A549 (cell line): ENCODE measurements around the gene DCLK3. TPM values are rescaled to one million over a fixed set of nuclear protein-coding genes. Genes with fewer than 3 reads are reported as not detected.

Source experiments
- ATAC-seq, 2 experiments: fragments of 200-7000 bp in 1 of 2; fragments of >200 bp in 1 of 2; cut with Nextera tagmentation in 1 of 2; cut with Tn5 transposase in 1 of 2; 3 replicates each; pipeline versions ENCODE4 v1.8.0 to v1.9.1; 2018 to 2020; ENCODE audit warnings: mild to moderate bottlenecking in 1 of 2, moderate library complexity in 1 of 2
- CTCF ChIA-PET: fragments of 300-600 bp; sonication (Branson Sonifier 250); formaldehyde crosslinking; extraction: SDS; loops from one replicate; lab custom pipeline; 2021; ENCODE audit warnings: antibody characterized with exemption, inconsistent platforms; lab: Yijun Ruan, JAX
- POLR2A ChIA-PET: fragments of 350-600 bp; formaldehyde crosslinking; extraction: SDS; loops from one replicate; lab custom pipeline; 2021; ENCODE audit warnings: antibody characterized with exemption, inconsistent platforms; lab: Yijun Ruan, JAX
- DNase-seq, 2 experiments: peaks; one replicate each; pipeline versions ENCODE4 v3.0.0 to v3.0.0-alpha.2; 2011 to 2016; ENCODE audit warnings: low read depth in 1 of 2, low spot score in 1 of 2
- FAIRE-seq: peaks from 2 replicates; lab custom pipeline; 2011; peaks lifted over from hg19 to GRCh38; lab: Jason Lieb, UNC
- H3K27ac ChIP-seq, 2 experiments: fragments of >200 bp; sonication (Bioruptor Twin); formaldehyde crosslinking; 3 replicates each; pipeline ENCODE4 v1.5.1; 2016 to 2017
- H3K4me1 ChIP-seq: fragments of >200 bp; sonication (Bioruptor Twin); formaldehyde crosslinking; 3 replicates; pipeline ENCODE4 v1.6.1; 2016
- H3K4me2 ChIP-seq: fragments of >200 bp; sonication (Bioruptor Twin); formaldehyde crosslinking; 3 replicates; pipeline ENCODE4 v1.6.1; 2016
- H3K4me3 ChIP-seq: fragments of >200 bp; sonication (Bioruptor Twin); formaldehyde crosslinking; 3 replicates; pipeline ENCODE4 v1.5.1; 2016
- H3K9me3 ChIP-seq: fragments of >200 bp; sonication (Bioruptor Twin); formaldehyde crosslinking; 3 replicates; pipeline ENCODE4 v1.6.1; 2016
- CBX2 ChIP-seq: fragments of 200-600 bp; sonication (generic); IDR thresholded peaks from 2 replicates; pipeline ENCODE4 v1.6.1; 2016; ENCODE audit warnings: low read depth, mild to moderate bottlenecking, borderline replicate concordance
- CHD2 ChIP-seq: fragments of 150-350 bp; IDR thresholded peaks from 2 replicates; pipeline ENCODE4 v1.6.1; 2014; ENCODE audit warnings: low read length; ENCODE audit not compliant: partially characterized antibody
- EHMT2 ChIP-seq: fragments of 200-600 bp; sonication (generic); IDR thresholded peaks from 2 replicates; pipeline ENCODE4 v1.6.1; 2016; ENCODE audit warnings: antibody characterized with exemption, low read depth, mild to moderate bottlenecking, moderate library complexity
- ESRRA ChIP-seq: fragments of 150-350 bp; IDR thresholded peaks from 2 replicates; pipeline ENCODE4 v1.6.1; 2014; ENCODE audit warnings: mild to moderate bottlenecking, low read length, borderline replicate concordance
- GATA3 ChIP-seq: IDR thresholded peaks from 2 replicates; pipeline ENCODE4 v1.6.1; 2012; ENCODE audit warnings: borderline replicate concordance
- HOXB13 ChIP-seq: fragments of 250-450 bp; sonication (Bioruptor Pico); IDR thresholded peaks from 2 replicates; pipeline ENCODE4 v1.5.0; 2020; ENCODE audit warnings: low read depth, mild to moderate bottlenecking, moderate library complexity
- JUNB ChIP-seq: fragments of >200 bp; sonication (Bioruptor Twin); formaldehyde crosslinking; IDR thresholded peaks from 2 replicates; pipeline ENCODE4 v1.6.1; 2016
- MAZ ChIP-seq: fragments of 150-350 bp; IDR thresholded peaks from 2 replicates; pipeline ENCODE4 v1.6.1; 2014; ENCODE audit warnings: antibody characterized with exemption, low read depth, low read length, borderline replicate concordance
- NFE2L2 ChIP-seq: fragments of 150-350 bp; conservative IDR thresholded peaks from 2 replicates; pipeline ENCODE4 v1.6.1; 2014; ENCODE audit warnings: low read length
- NPAS2 ChIP-seq: fragments of 250-450 bp; sonication (Bioruptor Pico); IDR thresholded peaks from 2 replicates; pipeline ENCODE4 v1.8.0; 2022; ENCODE audit warnings: mild to moderate bottlenecking, moderate library complexity, borderline replicate concordance
- PHF8 ChIP-seq: fragments of 200-600 bp; sonication (generic); IDR thresholded peaks from 2 replicates; pipeline ENCODE4 v1.6.1; 2016; ENCODE audit warnings: low read depth, mild to moderate bottlenecking, antibody characterized with exemption, moderate library complexity, borderline replicate concordance
- POLR2A ChIP-seq: IDR thresholded peaks from 2 replicates; pipeline ENCODE4 v1.6.1; 2012; ENCODE audit warnings: mild to moderate bottlenecking, low read length
- RARB ChIP-seq: fragments of 250-450 bp; sonication (Bioruptor Pico); IDR thresholded peaks from 2 replicates; pipeline ENCODE4 v1.8.0; 2021; ENCODE audit warnings: mild to moderate bottlenecking, moderate library complexity
- RCOR1 ChIP-seq: fragments of 150-350 bp; IDR thresholded peaks from 2 replicates; pipeline ENCODE4 v1.6.1; 2014; ENCODE audit warnings: antibody characterized with exemption, low read length, low read depth
- RNF2 ChIP-seq: fragments of 200-600 bp; sonication (generic); IDR thresholded peaks from 2 replicates; pipeline ENCODE4 v1.6.1; 2016; ENCODE audit warnings: low read depth, mild to moderate bottlenecking, antibody characterized with exemption, moderate library complexity, borderline replicate concordance
- SREBF2 ChIP-seq: fragments of 450-650 bp; IDR thresholded peaks from 2 replicates; pipeline ENCODE4 v1.6.1; 2014; ENCODE audit warnings: mild to moderate bottlenecking, moderate library complexity
- ZC3H11A ChIP-seq: fragments of 450-650 bp; IDR thresholded peaks from 2 replicates; pipeline ENCODE4 v1.6.1; 2014; ENCODE audit warnings: antibody characterized with exemption, mild to moderate bottlenecking
- ZFP36 ChIP-seq: fragments of 450-650 bp; IDR thresholded peaks from 2 replicates; pipeline ENCODE4 v1.6.1; 2014; ENCODE audit warnings: borderline replicate concordance; ENCODE audit not compliant: partially characterized antibody
- ZNF302 ChIP-seq: fragments of 250-450 bp; sonication (Bioruptor Pico); IDR thresholded peaks from 2 replicates; pipeline ENCODE4 v1.9.0; 2021; ENCODE audit warnings: inconsistent platforms, mild to moderate bottlenecking, moderate library complexity
- WGBS: methylation state at CpG from one replicate; pipeline ENCODE4 v1.1.6; 2017; ENCODE audit errors: missing lambda C conversion rate; 5-methylcytosine and 5-hydroxymethylcytosine counted together
- polyA plus RNA-seq, 4 experiments: library from polyadenylated mRNA; depleted of rRNA in 3 of 4; stranded (reverse); fragments of >200 nt; fragmentation: RNase III in 1 of 4; extraction: RNeasy Plus Mini Kit Qiagen cat#74134 plus additional on column Dnase treatment in 1 of 4; gene quantifications; 2 replicates in 3 of 4; 3 replicates in 1 of 4; pipeline ENCODE4 v1.2.3, GENCODE V29; 2011 to 2017
- TF ChIP-seq, protein P1 (sequence below): fragments of >200 bp; sonication (Bioruptor Twin); formaldehyde crosslinking; IDR thresholded peaks from 3 replicates; pipeline ENCODE4 v1.5.1; 2016
- TF ChIP-seq, protein P2 (sequence below): IDR thresholded peaks from 2 replicates; pipeline ENCODE4 v1.6.1; 2012; ENCODE audit warnings: low read depth, borderline replicate concordance
- TF ChIP-seq, protein P3 (sequence below): fragments of 450-650 bp; IDR thresholded peaks from 2 replicates; pipeline ENCODE4 v1.6.1; 2014; ENCODE audit warnings: antibody characterized with exemption

Gene DCLK3
- polyA plus RNA-seq, 2 of the 4 experiments (the other 2 are of a cell fraction) = not detected

DNA sequence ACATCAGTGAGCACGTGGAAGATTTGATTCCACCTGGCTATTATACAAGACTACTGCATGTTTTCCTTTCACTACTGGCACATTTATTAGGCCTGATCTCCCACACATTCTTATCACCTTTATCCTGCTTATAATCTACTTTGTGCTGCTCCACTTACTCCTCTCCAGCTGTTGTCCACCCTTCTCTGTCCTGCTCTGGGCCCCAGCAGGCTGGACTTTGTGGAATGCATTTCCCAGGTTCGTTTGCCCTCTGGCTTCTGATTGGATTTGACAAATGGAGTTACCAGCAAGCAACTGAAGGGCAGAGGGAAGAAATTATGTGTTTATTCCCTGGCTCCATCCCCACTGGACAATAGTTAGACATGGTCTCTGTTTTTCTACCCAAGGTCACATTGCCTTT lies 75.5 kb downstream of the DCLK3 start:
- FAIRE-seq (no peak), ATAC-seq (no peak), DNase-seq (no peak)
- ChIA-PET CTCF (interaction anchor here (0.7 to 1.1 kb wide), 3 partner anchors 33 to 723 kb away, joined by 3 read pairs; no protein-coding TSS in a partner anchor), POLR2A (no interaction called here)
- no peaks in the 10 kb centered on the region for H3K4me1 ChIP-seq
- 16% methylated on average over 2 of the region's 2 CpGs for WGBS
- no peaks in the 10 kb centered on the region for H3K9me3 ChIP-seq
- H3K4me2 ChIP-seq = no peak overlapping the region
- H3K27ac ChIP-seq = no peak overlapping the region
- H3K4me3 ChIP-seq = no peak overlapping the region
- TF ChIP-seq, protein P1, sequence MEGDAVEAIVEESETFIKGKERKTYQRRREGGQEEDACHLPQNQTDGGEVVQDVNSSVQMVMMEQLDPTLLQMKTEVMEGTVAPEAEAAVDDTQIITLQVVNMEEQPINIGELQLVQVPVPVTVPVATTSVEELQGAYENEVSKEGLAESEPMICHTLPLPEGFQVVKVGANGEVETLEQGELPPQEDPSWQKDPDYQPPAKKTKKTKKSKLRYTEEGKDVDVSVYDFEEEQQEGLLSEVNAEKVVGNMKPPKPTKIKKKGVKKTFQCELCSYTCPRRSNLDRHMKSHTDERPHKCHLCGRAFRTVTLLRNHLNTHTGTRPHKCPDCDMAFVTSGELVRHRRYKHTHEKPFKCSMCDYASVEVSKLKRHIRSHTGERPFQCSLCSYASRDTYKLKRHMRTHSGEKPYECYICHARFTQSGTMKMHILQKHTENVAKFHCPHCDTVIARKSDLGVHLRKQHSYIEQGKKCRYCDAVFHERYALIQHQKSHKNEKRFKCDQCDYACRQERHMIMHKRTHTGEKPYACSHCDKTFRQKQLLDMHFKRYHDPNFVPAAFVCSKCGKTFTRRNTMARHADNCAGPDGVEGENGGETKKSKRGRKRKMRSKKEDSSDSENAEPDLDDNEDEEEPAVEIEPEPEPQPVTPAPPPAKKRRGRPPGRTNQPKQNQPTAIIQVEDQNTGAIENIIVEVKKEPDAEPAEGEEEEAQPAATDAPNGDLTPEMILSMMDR = no peak
- no peak for TF ChIP-seq ZFP36
- no peak for TF ChIP-seq JUNB
- TF ChIP-seq, protein P2, sequence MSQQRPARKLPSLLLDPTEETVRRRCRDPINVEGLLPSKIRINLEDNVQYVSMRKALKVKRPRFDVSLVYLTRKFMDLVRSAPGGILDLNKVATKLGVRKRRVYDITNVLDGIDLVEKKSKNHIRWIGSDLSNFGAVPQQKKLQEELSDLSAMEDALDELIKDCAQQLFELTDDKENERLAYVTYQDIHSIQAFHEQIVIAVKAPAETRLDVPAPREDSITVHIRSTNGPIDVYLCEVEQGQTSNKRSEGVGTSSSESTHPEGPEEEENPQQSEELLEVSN = no peak
- TF ChIP-seq PHF8 = no peak
- TF ChIP-seq POLR2A = no peak
- TF ChIP-seq ZNF302 (CRISPR knock-in tag) = no peak
- no peak for TF ChIP-seq SREBF2
- no peak for TF ChIP-seq GATA3
- no peak for TF ChIP-seq MAZ

DNA sequence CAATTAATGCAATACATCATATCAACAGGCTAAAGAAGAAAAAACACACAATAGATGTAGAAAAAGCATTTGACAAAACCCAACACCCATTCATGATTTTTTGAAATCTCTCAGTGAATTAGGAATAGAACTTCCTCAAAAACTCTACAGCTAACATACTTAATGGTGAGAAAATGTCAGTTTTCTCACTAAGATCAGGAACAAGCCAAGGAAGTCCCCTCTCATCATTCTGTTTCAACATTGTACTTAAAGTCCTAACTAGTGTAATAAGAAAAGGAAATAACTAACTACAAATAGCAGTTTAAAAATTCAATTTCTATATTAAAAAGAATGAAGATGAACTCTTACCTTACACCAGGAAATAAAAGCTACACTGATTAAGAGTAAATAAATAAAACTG lies 77.8 kb downstream of the DCLK3 start:
- FAIRE-seq (no peak), ATAC-seq (no peak), DNase-seq (no peak)
- ChIA-PET POLR2A (no interaction called here), CTCF (interaction anchor here (0.6 kb wide), 1 partner anchor 34 kb away, joined by 3 read pairs; no protein-coding TSS in a partner anchor)
- H3K9me3 ChIP-seq = peaks cover 5% of the 10 kb centered on the region; the same call in 2 of the 3 replicates
- no peak overlapping the region for H3K4me2 ChIP-seq
- no peaks in the 10 kb centered on the region for H3K4me1 ChIP-seq
- H3K27ac ChIP-seq = no peak overlapping the region
- TF ChIP-seq RARB (CRISPR knock-in tag) (no peak), SREBF2 (no peak), ESRRA (no peak), EHMT2 (no peak), RCOR1 (no peak), HOXB13 (no peak), NFE2L2 (no peak), CBX2 (no peak), NPAS2 (CRISPR knock-in tag) (no peak), ZC3H11A (no peak), CHD2 (no peak), RNF2 (no peak)
- TF ChIP-seq, protein P2 = no peak
- TF ChIP-seq, protein P3, sequence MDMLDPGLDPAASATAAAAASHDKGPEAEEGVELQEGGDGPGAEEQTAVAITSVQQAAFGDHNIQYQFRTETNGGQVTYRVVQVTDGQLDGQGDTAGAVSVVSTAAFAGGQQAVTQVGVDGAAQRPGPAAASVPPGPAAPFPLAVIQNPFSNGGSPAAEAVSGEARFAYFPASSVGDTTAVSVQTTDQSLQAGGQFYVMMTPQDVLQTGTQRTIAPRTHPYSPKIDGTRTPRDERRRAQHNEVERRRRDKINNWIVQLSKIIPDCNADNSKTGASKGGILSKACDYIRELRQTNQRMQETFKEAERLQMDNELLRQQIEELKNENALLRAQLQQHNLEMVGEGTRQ = no peak
- no peak overlapping the region for H3K4me3 ChIP-seq
